ENCODE measurements around the gene ARHGAP26. TPM values are rescaled to one million over a fixed set of nuclear protein-coding genes. Genes with fewer than 3 reads are reported as not detected.
A peak's percentile ranks its signal among the peaks of the same experiment; 100 is the strongest.

ARHGAP26 gene
- total RNA-seq, 1 experiment from 2014 or later: 65.5 TPM

- no TSS peak for BruUV-seq (replicated peaks)
- CTCF ChIA-PET: interaction anchor here (0.7 kb wide), 1 partner anchor 68 kb away, joined by 4 read pairs; no protein-coding TSS in a partner anchor
- POLR2A ChIA-PET: no interaction called here
Measured at GRCh38 chr5:143226361-143226760, 456.2 kb downstream of the ARHGAP26 start.

DNA sequence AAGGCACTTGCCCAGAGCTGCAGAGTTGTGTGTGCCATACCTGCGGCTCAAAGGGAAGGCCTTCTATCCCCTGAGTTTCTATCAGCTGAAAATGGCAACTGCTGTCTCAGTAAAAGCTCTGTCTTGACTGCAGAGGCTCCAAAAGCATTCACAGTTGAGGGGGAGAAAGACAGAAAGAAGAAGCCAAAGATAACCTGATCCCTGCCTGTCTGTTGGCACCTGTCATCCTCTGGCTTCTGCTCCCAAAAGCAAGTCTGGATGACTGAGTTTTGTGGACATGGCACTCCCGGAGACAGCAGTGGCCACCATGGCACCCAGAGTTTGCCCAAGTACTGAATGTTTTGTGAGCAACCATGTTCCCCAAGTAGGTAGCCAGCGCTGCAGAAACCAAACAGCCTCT lies 456.7 kb downstream of the ARHGAP26 start:
- Histone ChIP-seq H3K36me3 (ENCODE audit: control insufficient read depth, insufficient read depth, low read length) (no peaks in the 10 kb centered on the region), H3K4me3 (ENCODE audit: low read depth in 2 of 2, low read length in 2 of 2) (no peak overlapping the region), H3K27ac (ENCODE audit: low read length) (peak overlapping the region; percentile 12; the same call in 1 of the 2 replicates), H3K27me3 (ENCODE audit: control insufficient read depth, insufficient read depth, low read length) (no peaks in the 10 kb centered on the region), H3K9me3 (ENCODE audit: control insufficient read depth, insufficient read depth, low read depth, low read length) (no peaks in the 10 kb centered on the region), H3K4me1 (ENCODE audit: control insufficient read depth, insufficient read depth, low read length) (peaks cover 16% of the 10 kb centered on the region)
- no peak for DNase-seq (ENCODE audit: low read depth, low spot score)
- POLR2A ChIA-PET: no interaction called here
- CTCF ChIA-PET: interaction anchor here (0.7 kb wide), 1 partner anchor 68 kb away, joined by 4 read pairs; no protein-coding TSS in a partner anchor
- in situ Hi-C loops (cut with HindIII; ENCODE audit: low pct_unique_long_range_greater_than_20kb, low sequenced_read_pairs): no loop called here
- BruUV-seq (replicated peaks): no TSS peak
- no peak for ATAC-seq
- intact Hi-C loops (cut with micrococcal nuclease; ENCODE audit: unreplicated experiment): no loop called here
- TF ChIP-seq POLR2AphosphoS5 (IDR thresholded peaks at IDR 0.05; ENCODE audit: low read depth, low read length) (no peak), TCF7L2 (IDR thresholded peaks at IDR 0.05; ENCODE audit: low read depth, low read length) (no peak), CTCF (IDR thresholded peaks at IDR 0.05) (no peak), REST (IDR thresholded peaks at IDR 0.05; ENCODE audit: insufficient read depth in 1 of 2, low read depth in 2 of 2, low read length in 1 of 2) (no peak), SIN3A (IDR thresholded peaks at IDR 0.05; ENCODE audit: borderline replicate concordance, insufficient read depth, low read depth, low read length) (no peak)

More at GRCh38 chr5:143226361-143226760, 456.2 kb downstream of the ARHGAP26 start:
- H3K27ac ChIP-seq (ENCODE audit: low read length): no peak overlapping the region
- in situ Hi-C loops (cut with HindIII; ENCODE audit: low pct_unique_long_range_greater_than_20kb, low sequenced_read_pairs): no loop called here
- H3K4me1 ChIP-seq (ENCODE audit: control insufficient read depth, insufficient read depth, low read length): peaks cover 16% of the 10 kb centered on the region
- no peaks in the 10 kb centered on the region for H3K36me3 ChIP-seq (ENCODE audit: control insufficient read depth, insufficient read depth, low read length)
- ATAC-seq (no peak), DNase-seq (ENCODE audit: low read depth, low spot score) (no peak)
- H3K27me3 ChIP-seq (ENCODE audit: control insufficient read depth, insufficient read depth, low read length): no peaks in the 10 kb centered on the region
- TF ChIP-seq SIN3A (IDR thresholded peaks at IDR 0.05; ENCODE audit: borderline replicate concordance, insufficient read depth, low read depth, low read length): no peak
- no peak for TF ChIP-seq REST (IDR thresholded peaks at IDR 0.05; ENCODE audit: insufficient read depth in 1 of 2, low read depth in 2 of 2, low read length in 1 of 2)
- no peak for TF ChIP-seq CTCF (IDR thresholded peaks at IDR 0.05)
- TF ChIP-seq POLR2AphosphoS5 (IDR thresholded peaks at IDR 0.05; ENCODE audit: low read depth, low read length): no peak
- no peak for TF ChIP-seq TCF7L2 (IDR thresholded peaks at IDR 0.05; ENCODE audit: low read depth, low read length)
- H3K9me3 ChIP-seq (ENCODE audit: control insufficient read depth, insufficient read depth, low read depth, low read length): no peaks in the 10 kb centered on the region
- intact Hi-C loops (cut with micrococcal nuclease; ENCODE audit: unreplicated experiment): no loop called here
- no peak overlapping the region for H3K4me3 ChIP-seq (ENCODE audit: low read depth in 2 of 2, low read length in 2 of 2)
